ENCODE measurements around the gene CCDC110. TPM values are rescaled to one million over a fixed set of nuclear protein-coding genes. Genes with fewer than 3 reads are reported as not detected.

CCDC110 gene
- total RNA-seq, 2 donors from 2014 or later: 0.35 to 6.2 TPM

GRCh38 chr4:185508181-185508580 lies 36.6 kb upstream of the CCDC110 start:
- Histone ChIP-seq H3K4me1 (ENCODE audit: control insufficient read depth in 1 of 2, low read depth in 2 of 2) (peaks cover 3 to 28% of the 10 kb centered on the region in 2 donors), H3K36me3 (peaks cover 13% of the 10 kb centered on the region), H3K9me3 (no peaks in the 10 kb centered on the region), H3K4me3 (no peak overlapping the region), H3K27ac (peak overlapping the region in 1 of 2 donors; percentile 2), H3K27me3 (replicated peaks; ENCODE audit: insufficient read depth) (no peaks in the 10 kb centered on the region)
- TF ChIP-seq CTCF (IDR thresholded peaks at IDR 0.05): no peak
- ATAC-seq (ENCODE audit: insufficient number of reproducible peaks, low FRiP score, low read depth) (no peak), DNase-seq (ENCODE audit: low spot score) (no peak)

DNA sequence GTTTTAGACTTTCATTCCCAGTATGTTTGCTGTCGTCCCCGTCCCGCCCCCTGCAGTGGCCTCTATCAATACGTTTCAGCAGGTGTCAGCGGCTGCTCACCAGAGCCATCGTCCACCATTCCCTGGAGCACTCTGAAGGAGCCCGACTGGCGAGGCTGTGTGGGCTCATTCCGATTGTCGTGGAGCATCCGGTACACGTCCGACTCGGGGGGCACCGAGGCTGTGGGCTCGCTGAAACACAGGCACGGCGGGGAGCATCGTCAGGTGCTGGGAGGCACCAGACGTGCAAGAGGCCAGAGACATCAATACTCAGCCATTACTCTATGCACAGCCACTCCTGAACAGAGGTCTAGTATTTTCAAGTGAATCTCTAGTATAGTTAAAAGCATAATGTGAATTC lies 34.9 kb upstream of the CCDC110 start:
- Histone ChIP-seq H3K27me3 (replicated peaks; ENCODE audit: insufficient read depth) (no peaks in the 10 kb centered on the region), H3K27ac (peak overlapping the region; percentile 63 to 81), H3K36me3 (peaks cover 28% of the 10 kb centered on the region), H3K9me3 (no peaks in the 10 kb centered on the region), H3K4me3 (no peak overlapping the region), H3K4me1 (ENCODE audit: control insufficient read depth in 1 of 2, low read depth in 2 of 2) (peaks cover 0 to 14% of the 10 kb centered on the region in 2 donors)
- ATAC-seq (ENCODE audit: insufficient number of reproducible peaks, low FRiP score, low read depth) (no peak), DNase-seq (ENCODE audit: low spot score) (no peak)
- no peak for TF ChIP-seq CTCF (IDR thresholded peaks at IDR 0.05)

- Histone ChIP-seq H3K36me3 (peaks cover 35% of the 10 kb centered on the region), H3K27ac (peak overlapping the region; percentile 63 to 81), H3K4me3 (peak overlapping the region; percentile 11), H3K9me3 (no peaks in the 10 kb centered on the region), H3K27me3 (replicated peaks; ENCODE audit: insufficient read depth) (no peaks in the 10 kb centered on the region), H3K4me1 (ENCODE audit: control insufficient read depth in 1 of 2, low read depth in 2 of 2) (peaks cover 0 to 7% of the 10 kb centered on the region in 2 donors)
- DNase-seq (ENCODE audit: low spot score): peak; percentile 28
- no peak for TF ChIP-seq CTCF (IDR thresholded peaks at IDR 0.05)
- peak; percentile 79 for ATAC-seq (ENCODE audit: insufficient number of reproducible peaks, low FRiP score, low read depth)
Observed at GRCh38 chr4:185504098-185505047, 32.8 kb upstream of the CCDC110 start.

DNA sequence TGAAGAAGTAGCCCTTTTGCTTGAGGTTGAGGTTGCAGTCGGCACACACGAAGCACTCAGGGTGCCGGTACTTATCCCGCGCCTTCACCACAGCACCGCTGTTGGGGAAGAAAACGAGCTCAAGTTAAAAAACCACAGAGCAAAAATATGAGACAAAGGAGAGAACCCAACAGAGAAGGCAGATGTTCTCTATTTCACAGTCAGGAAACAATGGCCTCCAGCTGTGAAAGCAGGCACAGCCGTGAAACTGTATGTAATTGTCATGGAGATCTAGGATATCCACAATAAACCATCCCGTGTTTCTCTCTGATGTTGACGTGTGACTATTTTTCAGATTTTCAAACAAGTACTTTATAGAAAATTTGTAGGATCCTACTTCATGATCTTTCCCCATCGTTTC lies 30.9 kb upstream of the CCDC110 start:
- H3K9me3 ChIP-seq: no peaks in the 10 kb centered on the region
- H3K27me3 ChIP-seq (replicated peaks; ENCODE audit: insufficient read depth): no peaks in the 10 kb centered on the region
- peaks cover 35% of the 10 kb centered on the region for H3K36me3 ChIP-seq
- H3K4me1 ChIP-seq (ENCODE audit: control insufficient read depth in 1 of 2, low read depth in 2 of 2): peaks cover 0 to 7% of the 10 kb centered on the region in 2 donors
- DNase-seq (ENCODE audit: low spot score) (no peak), ATAC-seq (ENCODE audit: insufficient number of reproducible peaks, low FRiP score, low read depth) (no peak)
- TF ChIP-seq CTCF (IDR thresholded peaks at IDR 0.05): no peak
- H3K4me3 ChIP-seq: no peak overlapping the region
- H3K27ac ChIP-seq: no peak overlapping the region

GRCh38 chr4:185500576-185500975 lies 29.0 kb upstream of the CCDC110 start:
- Histone ChIP-seq H3K9me3 (no peaks in the 10 kb centered on the region), H3K4me3 (no peak overlapping the region), H3K27ac (peak overlapping the region in 1 of 2 donors; percentile 1), H3K27me3 (replicated peaks; ENCODE audit: insufficient read depth) (no peaks in the 10 kb centered on the region), H3K36me3 (peaks cover 27% of the 10 kb centered on the region), H3K4me1 (ENCODE audit: control insufficient read depth in 1 of 2, low read depth in 2 of 2) (peaks cover 0 to 7% of the 10 kb centered on the region in 2 donors)
- TF ChIP-seq CTCF (IDR thresholded peaks at IDR 0.05): no peak
- ATAC-seq (ENCODE audit: insufficient number of reproducible peaks, low FRiP score, low read depth): no peak
- DNase-seq (ENCODE audit: low spot score): no peak
